Activated CD4-positive, alpha-beta memory T cell treated with anti-CD3 and anti-CD28 coated beads for 36 hours (primary cell): ENCODE data around the gene RIOX2. TPM values are rescaled to one million over a fixed set of nuclear protein-coding genes. Genes with fewer than 3 reads are reported as not detected.

Source experiments
- CTCF ChIA-PET: fragments of 350-600 bp; sonication (Branson Sonifier 250); formaldehyde crosslinking; loops from one replicate; lab custom pipeline; 2021; ENCODE audit warnings: antibody characterized with exemption, inconsistent platforms; lab: Charles Lee
- POLR2A ChIA-PET: fragments of 350-600 bp; sonication (Branson Sonifier 250); formaldehyde crosslinking; loops from one replicate; lab custom pipeline; 2021; ENCODE audit warnings: antibody characterized with exemption; lab: Charles Lee
- DNase-seq: peaks from one replicate; pipeline ENCODE4 v3.0.0-alpha.2; 2020
- H3K27ac Mint-ChIP-seq: one replicate; pipeline ENCODE4 v1.8.0; 2021; ENCODE audit warnings: mixed read lengths
- H3K27me3 Mint-ChIP-seq: one replicate; pipeline ENCODE4 v1.8.0; 2021; ENCODE audit warnings: mixed read lengths
- H3K36me3 Mint-ChIP-seq: one replicate; pipeline ENCODE4 v1.8.0; 2021; ENCODE audit warnings: mixed read lengths
- H3K4me1 Mint-ChIP-seq: one replicate; pipeline ENCODE4 v1.8.0; 2021; ENCODE audit warnings: low read depth, mixed read lengths
- H3K4me3 Mint-ChIP-seq: one replicate; pipeline ENCODE4 v1.8.0; 2021; ENCODE audit warnings: mild to moderate bottlenecking, mixed read lengths
- H3K9me3 Mint-ChIP-seq: one replicate; pipeline ENCODE4 v1.8.0; 2021; ENCODE audit warnings: mixed read lengths
- intact Hi-C: fragments of 100-400 bp; cut with micrococcal nuclease; formaldehyde crosslinking; loops from one replicate; pipeline ENCODE4 v1.15.1; 2023
- total RNA-seq, 2 experiments: library from RNA; stranded (reverse); gene quantifications; one replicate each; pipeline ENCODE4 v1.2.3, GENCODE V29; 2021

RIOX2 gene
- total RNA-seq, 2 experiments from 2014 or later = 35.9 to 36.1 TPM

DNA sequence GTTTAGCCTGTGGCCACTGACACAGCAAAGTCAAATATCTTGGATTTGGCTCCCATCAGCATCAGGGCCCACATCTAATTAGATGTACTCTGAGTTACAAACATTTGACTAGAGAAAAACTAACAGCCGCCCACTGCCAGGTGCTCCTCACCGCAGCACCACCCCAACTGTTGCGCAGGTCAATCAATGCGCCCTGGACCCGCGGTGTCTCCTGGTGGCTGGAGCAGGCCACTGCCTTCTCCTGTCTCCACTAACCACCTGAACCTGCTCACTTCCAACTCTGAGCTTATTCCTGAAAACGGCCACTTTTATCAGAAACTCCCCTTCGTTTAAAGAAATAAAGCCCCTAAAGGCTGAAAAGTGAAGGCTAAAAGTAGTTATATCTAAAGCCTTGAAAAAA, 4.3 kb downstream of the RIOX2 start:
- peaks cover 31% of the 10 kb centered on the region for H3K36me3 Mint-ChIP-seq
- H3K4me3 Mint-ChIP-seq = no peak overlapping the region
- H3K27ac Mint-ChIP-seq = no peak overlapping the region

DNA sequence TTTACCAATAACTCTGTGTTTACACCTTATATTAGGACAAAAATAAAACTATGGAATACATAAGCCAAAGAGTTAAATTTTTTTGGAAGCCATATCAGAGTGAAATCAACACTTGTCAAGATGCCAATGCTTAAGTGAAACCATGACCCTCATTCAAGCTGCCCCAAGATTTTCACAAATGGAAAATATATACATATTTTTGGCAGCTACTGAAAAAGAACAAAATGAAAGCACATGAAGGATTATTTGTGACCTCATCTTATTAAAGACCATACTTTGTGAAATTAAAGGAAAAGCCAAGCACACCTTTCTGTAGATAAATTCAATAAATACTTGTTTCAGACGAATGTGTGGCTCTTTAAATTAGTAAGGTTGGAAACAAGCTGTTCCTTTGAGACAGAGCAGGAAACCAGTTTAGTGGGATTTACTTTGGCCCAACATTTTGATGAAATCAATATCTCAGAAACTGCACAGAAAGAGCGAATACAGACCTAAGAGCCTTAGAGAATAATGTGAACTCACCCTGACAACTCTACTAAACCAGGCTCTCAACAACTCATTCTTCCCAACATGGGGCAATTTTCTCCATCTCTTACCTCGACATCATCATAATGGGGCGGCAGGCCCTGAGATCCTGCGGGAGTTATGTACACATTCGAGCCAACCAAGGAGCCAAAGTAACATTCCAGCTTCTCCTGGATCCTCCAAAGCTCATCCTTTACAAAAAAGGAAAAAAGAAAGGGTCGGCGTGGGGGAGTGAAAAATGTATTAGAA, 11.1 kb downstream of the RIOX2 start:
- Mint-ChIP-seq H3K36me3 (peaks cover 43% of the 10 kb centered on the region), H3K4me3 (no peak overlapping the region), H3K4me1 (peaks cover 29% of the 10 kb centered on the region), H3K27ac (no peak overlapping the region), H3K27me3 (no peaks in the 10 kb centered on the region), H3K9me3 (no peaks in the 10 kb centered on the region)
- CTCF ChIA-PET = no interaction called here
- intact Hi-C loops = no loop called here
- POLR2A ChIA-PET = no interaction called here
- no peak for DNase-seq

More for the DNA sequence above, 4.3 kb downstream of the RIOX2 start:
- Mint-ChIP-seq H3K9me3 (no peaks in the 10 kb centered on the region), H3K27me3 (no peaks in the 10 kb centered on the region), H3K4me1 (peaks cover 73% of the 10 kb centered on the region)
- no peak for DNase-seq
- ChIA-PET POLR2A (interaction anchor here (1.0 kb wide), 1 partner anchor 23 kb away, joined by 3 read pairs; no protein-coding TSS in a partner anchor), CTCF (interaction anchor here (0.8 to 4.8 kb wide), 5 partner anchors 12 to 144 kb away, joined by 3 to 53 read pairs (median 3); no protein-coding TSS in a partner anchor)
- intact Hi-C loops = no loop called here

DNA sequence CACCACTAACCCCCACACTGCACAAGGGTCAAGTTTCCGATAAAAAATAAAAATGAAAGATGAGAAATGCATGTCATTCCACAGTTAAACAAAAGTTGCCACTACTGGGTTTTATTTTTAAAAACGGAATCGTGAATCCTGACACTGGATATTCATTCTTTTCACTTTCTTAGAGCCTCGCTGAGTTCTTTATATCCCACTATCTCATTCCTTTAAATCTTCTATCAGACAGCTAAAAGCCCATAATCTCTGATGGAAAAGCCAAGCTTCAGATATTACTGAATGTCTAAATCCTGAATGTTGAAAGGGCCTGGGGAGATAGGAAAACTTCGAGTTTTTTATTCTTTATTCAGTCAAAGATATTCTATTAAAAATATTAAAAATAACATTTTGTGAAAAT, 11.7 kb downstream of the RIOX2 start:
- Mint-ChIP-seq H3K4me3 (no peak overlapping the region), H3K27me3 (no peaks in the 10 kb centered on the region), H3K4me1 (peaks cover 25% of the 10 kb centered on the region), H3K9me3 (no peaks in the 10 kb centered on the region), H3K27ac (no peak overlapping the region), H3K36me3 (peaks cover 39% of the 10 kb centered on the region)
- POLR2A ChIA-PET = no interaction called here
- CTCF ChIA-PET = no interaction called here
- DNase-seq = no peak
- intact Hi-C loops = no loop called here

DNA sequence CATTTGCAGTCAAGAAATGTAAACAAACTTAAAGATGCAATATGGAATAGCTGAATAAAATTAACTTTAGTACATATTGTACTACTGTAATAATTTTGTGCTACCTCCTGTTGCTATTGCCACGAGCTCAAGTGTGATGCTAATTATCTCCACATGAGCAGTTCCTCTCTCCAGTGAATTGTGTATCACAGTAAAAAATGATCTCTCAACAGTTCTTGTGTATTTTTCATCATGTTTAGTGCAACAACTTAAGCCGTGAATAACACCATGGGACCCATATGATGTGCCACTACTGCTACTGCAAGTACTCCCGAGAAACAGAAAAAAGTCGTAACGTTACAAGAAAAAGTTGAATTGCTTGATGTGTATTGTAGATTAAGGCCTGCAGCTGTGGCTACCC, 12.4 kb downstream of the RIOX2 start:
- intact Hi-C loops = no loop called here
- H3K27me3 Mint-ChIP-seq = no peaks in the 10 kb centered on the region
- CTCF ChIA-PET = no interaction called here
- H3K36me3 Mint-ChIP-seq = peaks cover 42% of the 10 kb centered on the region
- no peaks in the 10 kb centered on the region for H3K9me3 Mint-ChIP-seq
- H3K27ac Mint-ChIP-seq = no peak overlapping the region
- no peak for DNase-seq
- peaks cover 24% of the 10 kb centered on the region for H3K4me1 Mint-ChIP-seq
- POLR2A ChIA-PET = no interaction called here
- H3K4me3 Mint-ChIP-seq = no peak overlapping the region

DNA sequence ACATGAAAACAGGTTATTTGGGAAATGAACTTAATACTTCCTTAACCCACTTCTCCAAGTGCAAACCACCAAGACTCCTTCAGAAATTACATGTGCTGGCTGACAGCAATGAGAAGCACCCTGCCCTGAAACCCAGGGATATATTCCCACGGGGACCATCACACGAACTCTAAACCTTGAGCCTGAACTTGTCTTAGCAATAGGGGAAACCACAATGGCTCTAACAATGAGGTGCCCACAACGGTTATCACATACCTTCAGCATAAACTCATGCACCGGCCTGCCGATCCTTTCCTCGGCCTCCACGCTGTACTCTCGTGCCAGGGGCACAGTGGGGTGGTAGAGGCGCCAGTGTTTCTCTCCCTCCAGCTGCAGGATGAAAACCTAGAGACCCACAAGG, 13.4 kb downstream of the RIOX2 start:
- peaks cover 42% of the 10 kb centered on the region for H3K36me3 Mint-ChIP-seq
- H3K27ac Mint-ChIP-seq = no peak overlapping the region
- DNase-seq = no peak
- peaks cover 15% of the 10 kb centered on the region for H3K4me1 Mint-ChIP-seq
- no peaks in the 10 kb centered on the region for H3K27me3 Mint-ChIP-seq
- intact Hi-C loops = no loop called here
- no peak overlapping the region for H3K4me3 Mint-ChIP-seq
- H3K9me3 Mint-ChIP-seq = no peaks in the 10 kb centered on the region
- CTCF ChIA-PET = no interaction called here
- POLR2A ChIA-PET = no interaction called here

DNA sequence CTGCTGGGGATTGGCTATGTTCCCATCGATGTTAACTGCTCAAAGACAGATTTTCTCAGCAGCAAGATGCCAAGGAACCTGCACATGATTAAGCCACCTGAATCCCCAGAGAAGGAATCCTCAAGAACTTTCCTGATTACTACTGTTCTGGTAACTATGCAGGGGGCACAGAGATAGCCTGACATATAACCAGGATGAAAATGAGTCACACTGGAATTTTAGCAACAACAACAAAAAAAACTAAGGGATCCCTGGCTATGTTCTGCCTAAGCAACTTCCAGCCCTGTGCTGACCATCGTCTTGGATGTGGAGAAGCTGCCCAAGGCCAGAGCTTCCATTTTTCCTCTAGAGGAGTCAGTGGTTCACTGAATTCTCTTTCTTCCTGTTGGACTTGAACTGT, 13.8 kb downstream of the RIOX2 start:
- H3K27me3 Mint-ChIP-seq = no peaks in the 10 kb centered on the region
- H3K36me3 Mint-ChIP-seq = peaks cover 42% of the 10 kb centered on the region
- H3K9me3 Mint-ChIP-seq = no peaks in the 10 kb centered on the region
- no peak overlapping the region for H3K27ac Mint-ChIP-seq
- H3K4me1 Mint-ChIP-seq = peaks cover 11% of the 10 kb centered on the region
- ChIA-PET CTCF (no interaction called here), POLR2A (no interaction called here)
- no peak for DNase-seq
- no peak overlapping the region for H3K4me3 Mint-ChIP-seq
- intact Hi-C loops = no loop called here

DNA sequence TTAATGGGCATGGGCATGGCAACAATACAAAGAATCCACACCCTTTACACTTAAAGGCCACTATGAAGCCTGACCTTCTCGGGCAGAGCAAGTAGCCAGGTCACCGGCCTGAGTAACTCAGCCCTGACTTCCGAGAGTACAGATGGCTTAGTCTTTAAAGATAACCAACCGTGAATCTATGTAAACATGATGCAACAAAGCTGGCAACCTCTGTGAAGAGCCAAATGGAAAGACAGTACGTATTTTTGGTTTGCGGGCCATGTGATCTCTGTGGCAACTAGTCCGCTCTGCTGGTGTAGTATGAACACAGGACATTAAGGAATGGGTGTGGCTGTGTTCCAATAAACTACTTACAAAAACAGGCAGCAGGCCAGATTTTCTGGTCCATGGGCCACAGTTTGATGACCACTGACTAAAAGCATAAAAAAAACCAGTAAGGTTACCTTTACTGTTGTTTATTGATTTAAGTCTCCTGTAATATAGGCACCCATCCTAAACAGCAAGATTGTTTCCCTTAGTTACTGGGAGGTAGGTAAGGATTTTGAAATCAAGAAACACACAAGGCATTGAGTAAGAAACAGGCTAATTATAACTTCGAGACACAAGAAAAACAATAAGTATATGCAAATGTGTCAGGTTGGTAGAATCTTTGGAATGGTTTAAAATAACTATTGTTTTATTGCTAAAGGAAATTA, 14.5 kb downstream of the RIOX2 start:
- intact Hi-C loops = no loop called here
- Mint-ChIP-seq H3K36me3 (peaks cover 46% of the 10 kb centered on the region), H3K27ac (no peak overlapping the region)

DNA sequence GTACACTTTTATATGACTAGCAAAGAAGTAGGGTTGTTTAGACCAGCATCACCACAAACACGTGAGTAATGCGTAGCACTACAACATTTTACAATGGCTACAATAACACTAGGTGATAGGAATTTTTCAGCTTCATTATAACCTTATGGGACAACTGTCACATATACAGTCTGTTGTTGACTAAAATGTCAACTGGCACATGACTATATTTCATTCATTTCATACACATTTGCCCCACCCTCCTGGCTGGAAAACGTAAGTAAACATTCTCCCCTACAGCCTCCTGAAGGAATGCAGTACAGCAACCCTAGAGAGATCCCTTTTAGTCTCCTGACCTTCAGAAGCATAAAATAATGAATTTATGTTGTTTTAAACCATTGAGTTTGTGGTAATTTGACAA, 16.2 kb downstream of the RIOX2 start:
- H3K4me3 Mint-ChIP-seq = no peak overlapping the region
- ChIA-PET POLR2A (no interaction called here), CTCF (interaction anchor here (0.9 to 1.4 kb wide), 2 partner anchors 11 to 13 kb away, joined by 3 read pairs; no protein-coding TSS in a partner anchor)
- intact Hi-C loops = loop anchor here (1.0 kb wide), 1 partner anchor 15 kb away; no protein-coding TSS in a partner anchor
- H3K9me3 Mint-ChIP-seq = no peaks in the 10 kb centered on the region
- no peak for DNase-seq
- H3K36me3 Mint-ChIP-seq = peaks cover 48% of the 10 kb centered on the region
- H3K27me3 Mint-ChIP-seq = no peaks in the 10 kb centered on the region
- no peaks in the 10 kb centered on the region for H3K4me1 Mint-ChIP-seq
- no peak overlapping the region for H3K27ac Mint-ChIP-seq

More for the DNA sequence above, 14.5 kb downstream of the RIOX2 start:
- H3K27me3 Mint-ChIP-seq = no peaks in the 10 kb centered on the region
- no peak for DNase-seq
- H3K9me3 Mint-ChIP-seq = no peaks in the 10 kb centered on the region
- ChIA-PET CTCF (interaction anchor here (1.4 kb wide), 1 partner anchor 14 kb away, joined by 3 read pairs; no protein-coding TSS in a partner anchor), POLR2A (no interaction called here)
- H3K4me3 Mint-ChIP-seq = no peak overlapping the region
- peaks cover 9% of the 10 kb centered on the region for H3K4me1 Mint-ChIP-seq

DNA sequence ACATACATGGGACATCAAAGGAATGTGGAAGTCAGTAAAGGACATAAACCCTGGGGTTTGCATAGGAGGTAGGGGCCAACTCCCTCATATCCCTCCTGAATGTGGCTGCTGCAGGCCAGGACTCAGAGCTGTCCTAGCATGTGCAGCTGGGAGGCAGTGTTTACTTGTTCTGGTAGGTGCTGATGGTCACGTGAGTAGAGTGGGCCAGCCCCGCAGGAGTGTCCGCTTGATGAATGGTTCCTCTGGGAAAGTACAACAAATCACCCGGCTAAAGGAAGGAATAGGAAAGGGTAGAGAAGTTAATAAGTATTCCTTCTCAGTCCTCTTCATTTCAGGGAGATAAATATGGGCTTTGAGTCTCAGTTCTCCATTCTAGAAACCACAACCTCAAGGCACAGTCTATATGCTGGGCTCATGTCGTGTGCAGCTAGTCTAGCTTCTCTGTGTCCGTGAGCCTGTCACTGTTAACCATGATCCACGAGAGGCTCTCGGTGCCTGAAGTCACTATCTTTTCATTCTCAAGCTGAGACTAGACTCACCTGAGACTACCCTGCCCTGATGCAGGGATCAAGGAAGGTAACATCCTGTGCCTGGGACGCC, 17.9 kb downstream of the RIOX2 start:
- DNase-seq = no peak
- CTCF ChIA-PET = interaction anchor here (1.3 kb wide), 1 partner anchor 68 kb away, joined by 5 read pairs; no protein-coding TSS in a partner anchor
- intact Hi-C loops = no loop called here
- Mint-ChIP-seq H3K27ac (no peak overlapping the region), H3K4me1 (no peaks in the 10 kb centered on the region), H3K36me3 (peaks cover 62% of the 10 kb centered on the region), H3K9me3 (no peaks in the 10 kb centered on the region), H3K27me3 (no peaks in the 10 kb centered on the region), H3K4me3 (no peak overlapping the region)
- POLR2A ChIA-PET = interaction anchor here (0.6 kb wide), 1 partner anchor 40 kb away, joined by 4 read pairs; no protein-coding TSS in a partner anchor

DNA sequence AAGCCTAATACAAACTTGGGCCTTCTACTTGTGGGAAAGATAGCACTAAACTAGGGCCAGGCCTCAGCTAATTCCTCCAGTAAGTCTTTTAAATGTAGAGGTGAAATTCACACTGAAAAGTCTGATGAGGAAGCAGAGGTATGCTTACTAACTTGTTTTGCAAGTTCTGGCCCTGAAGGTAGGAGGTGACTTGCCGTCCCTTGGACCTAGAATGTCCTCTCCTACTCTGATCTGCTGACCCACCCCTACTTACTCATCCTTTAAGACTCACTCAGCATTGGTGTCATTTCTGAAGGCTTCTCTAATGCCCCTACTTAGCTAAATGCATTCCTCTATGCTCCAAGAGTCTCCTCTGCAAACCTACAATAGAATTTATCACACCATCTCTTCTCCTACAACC, 19.4 kb downstream of the RIOX2 start:
- Mint-ChIP-seq H3K36me3 (peaks cover 64% of the 10 kb centered on the region), H3K4me3 (no peak overlapping the region), H3K4me1 (no peaks in the 10 kb centered on the region), H3K27ac (no peak overlapping the region), H3K9me3 (no peaks in the 10 kb centered on the region), H3K27me3 (no peaks in the 10 kb centered on the region)
- ChIA-PET POLR2A (no interaction called here), CTCF (interaction anchor here (0.6 to 1.5 kb wide), 2 partner anchors 71 to 159 kb away, joined by 3 to 6 read pairs; no protein-coding TSS in a partner anchor)
- no peak for DNase-seq
- intact Hi-C loops = no loop called here

DNA sequence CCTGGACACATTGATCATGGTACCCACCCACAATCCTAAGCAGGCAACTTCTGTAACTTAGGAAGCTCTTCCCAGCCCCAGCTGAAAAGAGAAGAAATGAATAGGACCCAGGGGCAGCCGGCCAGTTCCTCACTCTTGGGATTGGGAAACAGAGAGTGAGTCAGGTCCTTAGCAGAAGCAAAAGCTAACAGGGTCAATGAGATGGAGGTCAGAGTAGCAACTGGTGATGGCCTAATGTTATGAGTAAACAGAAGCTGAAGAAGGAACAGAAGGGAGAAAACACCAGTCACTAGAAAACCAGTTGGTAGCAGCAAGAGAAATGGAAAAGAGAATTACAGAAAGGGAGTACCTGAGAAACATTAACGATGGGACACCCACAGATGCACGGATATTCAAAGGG, 20.0 kb downstream of the RIOX2 start:
- H3K27me3 Mint-ChIP-seq = no peaks in the 10 kb centered on the region
- peaks cover 62% of the 10 kb centered on the region for H3K36me3 Mint-ChIP-seq
- DNase-seq = no peak
- H3K4me3 Mint-ChIP-seq = no peak overlapping the region
- intact Hi-C loops = no loop called here
- no peaks in the 10 kb centered on the region for H3K4me1 Mint-ChIP-seq
- POLR2A ChIA-PET = no interaction called here
- CTCF ChIA-PET = interaction anchor here (0.6 to 1.5 kb wide), 2 partner anchors 71 to 159 kb away, joined by 3 to 6 read pairs; no protein-coding TSS in a partner anchor
- no peaks in the 10 kb centered on the region for H3K9me3 Mint-ChIP-seq
- no peak overlapping the region for H3K27ac Mint-ChIP-seq

DNA sequence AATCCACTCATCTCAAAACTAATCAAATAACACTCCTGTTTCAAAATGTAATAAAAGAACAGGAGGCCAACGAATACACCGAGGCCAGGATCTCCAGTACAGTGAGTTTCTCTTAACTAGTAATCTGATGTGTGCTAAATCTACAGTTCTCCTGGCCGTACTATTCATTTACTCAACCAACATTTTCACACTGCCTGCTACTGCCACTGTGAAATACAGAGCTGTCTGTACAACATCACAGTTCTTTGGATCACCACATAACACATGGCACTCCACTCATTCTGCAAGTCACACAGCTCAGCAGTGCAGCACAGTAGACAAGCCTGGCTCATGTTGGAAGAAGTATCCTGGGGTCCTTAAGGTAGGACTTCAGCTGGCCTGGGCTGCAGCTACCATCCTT, 21.9 kb downstream of the RIOX2 start:
- CTCF ChIA-PET = no interaction called here
- no peak for DNase-seq
- no peaks in the 10 kb centered on the region for H3K4me1 Mint-ChIP-seq
- H3K27ac Mint-ChIP-seq = no peak overlapping the region
- H3K27me3 Mint-ChIP-seq = no peaks in the 10 kb centered on the region
- intact Hi-C loops = no loop called here
- POLR2A ChIA-PET = interaction anchor here (0.7 kb wide), 1 partner anchor 71 kb away, joined by 3 read pairs; no protein-coding TSS in a partner anchor
- H3K4me3 Mint-ChIP-seq = no peak overlapping the region
- peaks cover 70% of the 10 kb centered on the region for H3K36me3 Mint-ChIP-seq
- H3K9me3 Mint-ChIP-seq = no peaks in the 10 kb centered on the region
